COLO668 (cell line): ENCODE data around the gene HBA2.
"Not testable (repeated sequence)": the region's sequence is repeated elsewhere in the genome, so short reads cannot be mapped to it uniquely, and the experiment has no call there.

ENCODE experiments used
- DNase-seq: peaks from one replicate; lab custom pipeline; 2025; ENCODE audit not compliant: unreplicated experiment; lab: John Stamatoyannopoulos, UW

Gene HBA2

GRCh38 chr16:154217-155030 lies 18.3 kb upstream of the HBA2 start:
- no peak for DNase-seq

GRCh38 chr16:155031-155398 lies 17.7 kb upstream of the HBA2 start:
- DNase-seq = no peak

GRCh38 chr16:159136-159849 lies 13.4 kb upstream of the HBA2 start:
- DNase-seq = no peak

- not testable (repeated sequence) for DNase-seq
These were observed 12.4 kb upstream of the HBA2 start for GRCh38 chr16:160242-160641.

GRCh38 chr16:160691-161190 lies 11.9 kb upstream of the HBA2 start:
- no peak for DNase-seq

GRCh38 chr16:162271-162991 lies 10.2 kb upstream of the HBA2 start:
- DNase-seq = no peak

GRCh38 chr16:163139-163538 lies 9.5 kb upstream of the HBA2 start:
- not testable (repeated sequence) for DNase-seq

- not testable (repeated sequence) for DNase-seq
These were observed 9.0 kb upstream of the HBA2 start for GRCh38 chr16:163696-164095.

- not testable (repeated sequence) for DNase-seq
These were observed 8.4 kb upstream of the HBA2 start for GRCh38 chr16:164134-164823.

GRCh38 chr16:164827-165538 lies 7.7 kb upstream of the HBA2 start:
- no peak for DNase-seq

GRCh38 chr16:165539-166374 lies 6.9 kb upstream of the HBA2 start, which contains the start of gene HBM:
Gene HBM, plus strand, starts transcription at chr16:165978. Its CDS starts 20 bp downstream, at chr16:165998.
- DNase-seq = peak; percentile 32

GRCh38 chr16:166375-167121 lies 6.1 kb upstream of the HBA2 start:
- no peak for DNase-seq

GRCh38 chr16:167122-167690 lies 5.5 kb upstream of the HBA2 start:
- DNase-seq = no peak

GRCh38 chr16:168424-168823 lies 4.3 kb upstream of the HBA2 start:
- DNase-seq = peak; percentile 60

GRCh38 chr16:169014-169413 lies 3.7 kb upstream of the HBA2 start:
- peak; percentile 31 for DNase-seq

- not testable (repeated sequence) for DNase-seq
These were observed 2.6 kb upstream of the HBA2 start for GRCh38 chr16:170088-170507.

GRCh38 chr16:170788-171187 lies 1.9 kb upstream of the HBA2 start:
- no peak for DNase-seq

- DNase-seq = not testable (repeated sequence)
These were observed 657 bp downstream of the HBA2 start for GRCh38 chr16:173211-173854.
